Activated CD8-positive, alpha-beta memory T cell treated with anti-CD3 and anti-CD28 coated beads for 36 hours (primary cell): Measurements from ENCODE around the gene GASK1A. TPM values are rescaled to one million over a fixed set of nuclear protein-coding genes. Genes with fewer than 3 reads are reported as not detected.
"Not testable (repeated sequence)": the region's sequence is repeated elsewhere in the genome, so short reads cannot be mapped to it uniquely, and the experiment has no call there.

Experiments
- CTCF ChIA-PET: fragments of 350-600 bp; sonication (Branson Sonifier 250); formaldehyde crosslinking; loops from one replicate; lab custom pipeline; 2021; ENCODE audit warnings: antibody characterized with exemption; lab: Charles Lee
- POLR2A ChIA-PET: fragments of 350-600 bp; sonication (Branson Sonifier 250); formaldehyde crosslinking; loops from one replicate; lab custom pipeline; 2021; ENCODE audit warnings: antibody characterized with exemption; lab: Charles Lee
- total RNA-seq, 2 experiments: library from RNA; stranded (reverse); gene quantifications; one replicate each; pipeline ENCODE4 v1.2.3, GENCODE V29; 2021

Gene GASK1A
- total RNA-seq, 2 experiments from 2014 or later = not detected

DNA sequence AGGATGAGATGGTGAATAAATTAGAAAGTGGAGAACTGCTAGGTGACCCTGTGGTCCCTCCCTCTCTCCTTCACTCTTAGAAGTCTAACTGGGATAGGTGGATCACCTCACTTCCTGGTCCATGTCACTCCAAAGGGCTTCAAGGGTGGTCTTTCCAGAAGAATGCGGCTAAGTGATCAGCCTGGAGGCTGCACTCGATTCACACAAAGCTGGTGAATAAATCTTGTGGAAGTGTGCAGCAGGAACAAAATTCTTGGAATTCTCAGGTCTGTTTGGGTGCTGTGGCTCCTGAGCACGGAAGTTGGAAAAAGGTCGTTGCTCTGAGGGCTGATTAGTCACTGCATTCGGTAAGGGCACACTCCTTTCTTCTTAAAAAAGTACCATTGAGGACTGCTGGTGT lies 46.3 kb downstream of the GASK1A start:
- CTCF ChIA-PET = no interaction called here
- POLR2A ChIA-PET = no interaction called here

DNA sequence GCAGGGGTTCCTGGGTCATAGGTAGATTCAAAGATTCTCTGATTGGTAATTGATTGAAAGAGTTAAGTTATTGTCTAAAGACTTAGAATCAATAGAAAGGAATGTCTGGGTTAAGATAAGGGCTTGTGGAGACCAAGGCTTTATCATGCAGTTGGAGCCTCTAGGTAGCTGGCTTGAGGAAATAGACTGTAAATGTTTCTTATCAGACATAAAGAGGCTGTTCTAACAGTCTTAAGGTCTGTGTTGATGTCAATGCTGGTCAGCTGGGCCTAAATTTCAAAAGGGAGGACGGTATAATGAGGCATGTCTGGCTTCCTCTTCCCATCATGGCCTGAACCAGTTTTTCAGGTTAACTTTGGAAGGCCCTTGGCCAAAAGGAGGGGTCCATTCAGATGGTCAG lies 48.9 kb downstream of the GASK1A start:
- ChIA-PET POLR2A (no interaction called here), CTCF (no interaction called here)

DNA sequence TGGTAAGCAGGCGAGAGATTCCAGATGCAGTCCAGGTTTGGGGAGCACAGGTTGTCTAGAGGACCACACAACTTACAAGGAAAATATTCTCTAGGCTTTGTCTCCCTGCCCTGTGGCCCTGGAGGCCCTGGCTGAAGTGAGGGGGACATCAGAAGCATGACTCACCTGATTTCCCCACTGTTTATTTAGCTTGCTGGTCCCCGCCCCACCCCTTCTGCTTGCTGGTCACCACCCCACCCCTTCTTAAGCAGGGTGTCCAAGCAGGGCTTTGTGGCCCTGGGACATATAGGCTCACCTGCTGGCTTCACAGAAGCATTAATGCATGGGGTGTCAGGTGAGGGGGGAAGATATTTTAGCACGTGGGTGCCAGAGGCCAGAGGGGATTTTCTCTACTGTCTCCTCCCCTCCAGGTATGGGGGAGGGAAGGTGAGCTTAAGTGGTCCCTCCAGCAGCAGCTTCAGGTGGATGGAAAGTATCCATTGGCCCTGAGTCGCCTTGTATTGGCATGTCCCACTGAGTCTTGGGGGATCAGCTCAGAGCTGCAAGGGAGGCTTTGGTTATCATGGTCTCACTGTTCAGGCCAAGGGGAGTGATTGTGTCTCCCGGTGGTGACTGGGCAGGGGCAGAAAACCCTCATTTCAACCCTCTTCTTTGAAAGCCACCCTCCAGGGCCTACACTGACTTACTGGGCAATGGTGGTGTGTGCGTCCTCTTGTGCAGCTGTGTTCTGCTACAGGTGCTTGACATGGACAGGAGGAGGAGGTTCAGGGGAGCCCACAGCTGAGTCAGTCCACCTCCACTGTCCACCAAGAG lies 49.8 kb downstream of the GASK1A start:
- POLR2A ChIA-PET = no interaction called here

DNA sequence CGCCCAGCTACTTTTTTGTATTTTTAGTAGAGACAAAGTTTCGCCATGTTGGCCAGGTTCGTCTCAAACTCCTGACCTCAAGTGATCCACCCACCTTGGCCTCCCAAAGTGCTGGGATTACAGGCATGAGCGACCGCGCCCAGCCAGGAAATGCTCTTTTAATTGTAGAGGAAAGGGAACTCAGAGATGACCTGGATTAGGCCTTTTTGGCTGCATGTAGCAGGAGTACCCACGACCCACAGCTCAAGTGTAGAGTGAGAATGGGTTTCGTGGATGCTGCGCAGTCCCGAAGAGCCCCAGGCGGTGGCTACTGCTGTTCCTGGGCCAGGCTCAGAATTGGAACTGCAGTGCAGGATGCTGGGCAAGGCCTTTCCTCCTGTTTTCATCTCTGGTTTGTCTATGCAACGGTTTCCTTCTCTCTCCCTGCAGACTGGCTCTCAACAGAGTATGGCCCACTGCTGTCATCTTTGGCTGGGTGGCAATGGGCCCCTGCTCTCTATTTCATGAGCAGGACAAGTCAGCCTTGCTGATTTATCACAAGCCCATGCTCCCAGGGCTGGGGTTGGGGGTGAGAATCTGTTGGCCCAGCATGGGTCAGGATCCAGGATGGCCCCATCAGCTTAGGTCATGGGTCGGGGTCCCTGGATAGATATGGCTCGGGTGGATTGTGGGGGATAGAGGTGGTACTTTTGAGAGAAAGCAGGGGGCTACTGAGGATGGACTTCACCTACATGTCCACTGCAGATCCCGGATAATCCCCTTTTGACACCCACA lies 51.2 kb downstream of the GASK1A start:
- ChIA-PET POLR2A (no interaction called here), CTCF (no interaction called here)

More for the DNA sequence above, 49.8 kb downstream of the GASK1A start:
- CTCF ChIA-PET = interaction anchor here (0.6 kb wide), 1 partner anchor 218 kb away, joined by 3 read pairs; no protein-coding TSS in a partner anchor

DNA sequence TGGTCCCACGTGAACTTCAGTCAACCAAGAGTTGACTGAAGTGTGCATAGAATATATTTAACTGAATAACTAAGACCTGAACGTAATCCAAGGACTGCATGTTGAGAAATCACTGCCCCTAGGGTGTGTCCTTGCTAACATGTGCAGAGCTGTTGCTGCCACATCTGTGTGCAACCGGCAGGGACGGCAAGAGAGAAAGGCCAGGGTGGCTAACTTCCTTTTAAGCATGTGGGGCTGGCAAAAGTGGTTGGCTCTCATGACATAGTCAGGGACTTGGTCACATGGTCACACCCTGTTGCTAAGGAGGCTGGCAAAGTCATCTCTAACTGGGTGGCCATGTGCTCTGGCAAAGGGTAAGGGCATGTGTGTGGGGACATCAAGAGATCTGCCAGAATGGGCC lies 52.4 kb downstream of the GASK1A start:
- CTCF ChIA-PET = no interaction called here
- POLR2A ChIA-PET = no interaction called here

DNA sequence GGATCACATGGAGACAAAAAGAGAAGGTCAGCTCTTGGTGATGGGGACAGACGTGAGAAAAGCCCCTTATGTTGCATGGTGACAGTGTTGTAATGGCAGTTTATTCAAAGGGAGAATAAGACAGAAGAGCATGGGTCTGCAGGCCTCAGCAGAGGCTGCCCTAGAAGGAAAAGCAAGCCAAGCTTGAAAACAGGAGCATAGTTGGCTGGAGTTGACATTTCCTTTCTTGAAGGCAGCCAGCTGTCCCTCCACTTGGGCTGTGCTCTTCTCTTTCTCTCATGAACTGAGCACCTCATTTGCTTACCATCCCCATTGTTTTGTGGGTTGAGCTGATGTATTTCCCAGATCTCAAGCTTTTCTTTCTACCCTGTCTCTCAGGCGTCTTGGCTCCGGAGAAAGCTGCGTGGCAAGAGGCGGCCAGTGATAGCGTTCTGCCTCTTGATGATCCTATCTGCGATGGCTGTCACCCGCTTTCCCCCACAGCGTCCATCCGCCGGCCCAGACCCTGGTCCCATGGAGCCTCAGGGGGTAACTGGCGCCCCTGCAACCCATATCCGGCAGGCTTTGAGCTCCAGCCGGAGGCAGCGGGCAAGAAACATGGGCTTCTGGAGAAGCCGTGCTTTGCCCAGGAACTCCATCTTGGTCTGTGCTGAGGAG lies 52.9 kb downstream of the GASK1A start:
- ChIA-PET POLR2A (no interaction called here), CTCF (no interaction called here)

DNA sequence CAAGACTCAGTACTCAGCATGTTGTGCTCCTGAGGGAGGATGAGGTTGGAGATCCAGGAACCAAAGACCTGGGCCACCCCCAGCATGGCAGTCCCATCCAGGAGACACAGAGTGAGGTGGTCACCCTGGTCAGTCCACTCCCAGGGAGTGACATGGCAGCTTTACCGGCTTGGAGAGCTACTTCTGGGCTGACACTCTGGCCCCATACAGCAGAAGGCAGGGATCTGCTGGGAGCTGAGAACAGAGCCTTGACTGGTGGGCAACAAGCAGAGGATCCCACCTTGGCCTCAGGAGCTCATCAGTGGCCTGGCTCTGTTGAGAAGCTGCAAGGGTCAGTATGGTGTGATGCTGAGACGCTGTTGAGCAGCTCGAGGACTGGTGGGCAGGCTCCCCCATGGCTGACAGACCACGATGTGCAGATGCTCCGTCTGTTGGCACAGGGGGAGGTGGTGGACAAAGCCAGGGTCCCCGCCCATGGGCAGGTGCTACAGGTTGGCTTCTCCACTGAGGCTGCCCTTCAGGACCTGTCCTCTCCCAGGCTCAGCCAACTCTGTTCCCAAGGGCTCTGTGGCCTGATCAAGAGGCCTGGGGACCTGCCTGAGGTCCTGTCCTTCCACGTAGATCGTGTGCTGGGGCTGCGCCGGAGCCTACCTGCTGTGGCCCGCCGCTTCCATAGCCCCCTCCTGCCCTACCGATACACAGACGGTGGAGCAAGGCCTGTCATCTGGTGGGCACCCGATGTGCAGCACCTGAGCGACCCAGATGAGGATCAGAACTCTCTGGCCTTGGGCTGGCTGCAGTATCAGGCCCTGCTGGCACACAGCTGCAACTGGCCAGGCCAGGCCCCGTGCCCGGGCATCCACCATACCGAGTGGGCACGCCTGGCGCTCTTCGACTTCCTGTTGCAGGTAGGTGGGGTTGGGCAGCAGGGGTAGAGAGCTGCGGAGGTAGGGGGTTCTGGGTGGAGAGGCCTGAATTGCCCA lies 53.8 kb downstream of the GASK1A start:
- CTCF ChIA-PET = no interaction called here
- POLR2A ChIA-PET = no interaction called here

DNA sequence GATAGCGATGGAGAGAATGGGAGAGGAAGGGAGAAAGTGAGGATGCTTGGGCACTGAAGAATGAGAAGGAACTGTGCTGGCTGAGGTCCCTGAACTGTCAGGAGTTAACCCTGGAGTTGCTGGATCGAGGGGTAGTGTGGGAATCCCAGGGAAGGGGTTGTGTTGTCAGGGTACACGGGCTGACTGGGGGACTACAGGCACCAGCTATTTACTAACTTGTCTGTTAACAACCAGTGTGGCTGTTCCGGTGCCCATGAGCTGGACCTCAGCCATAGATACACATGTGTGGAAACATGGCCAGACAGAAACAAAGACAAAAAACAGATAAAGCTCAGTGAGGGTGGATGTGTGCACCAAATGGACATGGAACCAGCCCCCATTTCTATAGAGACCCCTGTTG lies 55.1 kb downstream of the GASK1A start:
- CTCF ChIA-PET = no interaction called here
- POLR2A ChIA-PET = no interaction called here

DNA sequence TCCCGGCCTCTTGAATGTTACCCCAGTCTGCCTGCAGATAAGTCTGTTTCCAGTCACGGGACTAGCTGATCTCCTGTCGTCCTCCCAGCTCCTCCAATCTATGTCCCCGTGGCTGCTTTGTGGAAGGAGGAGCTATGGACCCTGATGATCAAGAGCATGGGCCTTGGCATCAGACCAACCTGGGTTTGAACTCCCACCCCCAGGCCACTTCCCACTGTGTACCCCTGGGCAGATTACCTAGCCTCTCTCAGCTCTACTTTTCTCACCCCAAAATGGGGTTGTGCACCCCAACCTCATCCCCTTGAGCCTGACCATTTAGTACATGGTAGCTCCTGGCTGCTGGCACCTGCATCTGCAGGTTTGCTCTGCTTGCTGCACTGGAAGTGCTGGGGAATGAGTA lies 55.8 kb downstream of the GASK1A start:
- POLR2A ChIA-PET = no interaction called here
- CTCF ChIA-PET = no interaction called here

DNA sequence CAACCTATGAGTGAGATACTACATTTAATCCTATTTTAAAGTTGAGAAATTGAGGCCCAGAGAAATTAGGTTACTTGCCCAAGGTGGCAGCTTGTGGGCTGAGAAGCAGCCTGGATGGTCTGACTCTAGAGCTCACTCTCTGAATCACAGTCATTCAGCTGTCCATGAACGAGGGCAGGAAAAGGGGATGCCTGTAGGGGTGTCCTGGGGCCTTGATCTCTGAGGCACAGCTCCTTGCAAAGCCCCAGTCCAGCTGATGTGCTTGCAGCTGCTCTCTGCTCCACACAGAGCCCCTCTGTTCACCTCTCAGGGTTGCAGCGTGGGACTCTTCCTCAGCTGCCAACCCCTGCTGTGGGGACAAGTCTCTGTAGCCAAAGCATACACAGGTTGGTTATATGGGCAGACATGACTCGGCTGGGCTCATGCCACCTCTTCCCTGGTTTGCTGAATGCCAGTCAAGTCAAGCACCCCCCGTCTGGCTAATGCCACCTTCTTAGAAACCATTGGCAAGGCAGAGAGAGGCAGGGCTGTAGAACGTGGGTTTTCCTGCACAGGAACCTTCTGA lies 56.8 kb downstream of the GASK1A start:
- ChIA-PET POLR2A (no interaction called here), CTCF (no interaction called here)

DNA sequence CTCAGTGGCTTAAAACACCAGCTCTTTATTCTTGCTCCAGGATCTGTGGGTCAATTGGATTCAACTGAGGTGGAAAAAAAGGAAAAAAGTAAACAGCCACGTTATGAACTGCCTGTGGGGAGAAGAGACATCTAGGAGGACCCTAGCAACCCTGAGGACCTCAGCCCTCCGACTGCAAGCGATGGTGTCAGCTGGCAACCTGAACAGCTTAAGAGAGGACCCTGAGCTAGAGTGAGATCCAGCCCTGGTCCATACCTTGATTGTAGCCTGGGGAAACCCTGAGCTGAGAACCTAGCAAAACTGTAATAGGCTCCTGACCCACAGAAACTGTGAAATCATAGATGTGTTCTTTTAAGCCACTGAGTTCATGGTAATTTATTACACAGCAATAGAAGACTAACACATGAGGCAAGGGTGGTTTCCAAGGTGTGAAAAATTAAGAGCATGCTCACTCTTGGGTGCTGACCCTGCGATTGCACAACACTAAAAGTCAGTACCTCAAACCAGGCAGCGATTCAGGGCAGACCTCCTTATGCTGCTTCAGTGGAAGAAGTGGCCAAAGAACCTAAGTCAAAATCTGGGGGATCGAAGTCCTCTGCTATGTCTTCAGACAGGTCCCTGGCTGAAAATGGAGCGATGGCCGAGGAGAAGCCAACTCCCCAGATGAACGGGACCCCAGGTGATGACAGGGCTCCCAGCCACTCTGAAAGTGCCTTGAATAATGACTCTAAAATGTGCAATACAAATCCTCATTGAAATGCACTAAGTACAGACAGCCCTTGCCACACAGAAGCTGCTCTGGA lies 57.7 kb downstream of the GASK1A start:
- ChIA-PET CTCF (interaction anchor here (0.6 kb wide), 1 partner anchor 446 kb away, joined by 3 read pairs; no protein-coding TSS in a partner anchor), POLR2A (no interaction called here)

DNA sequence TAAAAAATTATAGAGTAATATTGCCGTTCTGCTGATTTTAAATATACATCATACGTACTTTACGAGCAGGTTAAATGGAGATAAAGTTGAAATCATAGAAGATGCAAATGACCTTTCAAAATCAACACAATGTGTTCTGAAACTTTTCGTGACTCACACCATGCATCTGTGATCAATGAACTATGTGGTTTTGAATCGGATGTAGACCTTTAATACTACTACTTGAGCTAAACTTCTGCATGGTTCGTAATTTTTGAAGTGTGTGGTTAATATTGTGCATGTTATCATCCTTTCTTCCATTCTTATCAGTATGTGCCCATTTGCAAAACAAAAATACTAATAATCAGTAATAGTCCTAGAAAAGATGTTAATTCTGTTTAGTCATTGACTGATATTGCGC lies 58.9 kb downstream of the GASK1A start:
- ChIA-PET CTCF (no interaction called here), POLR2A (no interaction called here)

DNA sequence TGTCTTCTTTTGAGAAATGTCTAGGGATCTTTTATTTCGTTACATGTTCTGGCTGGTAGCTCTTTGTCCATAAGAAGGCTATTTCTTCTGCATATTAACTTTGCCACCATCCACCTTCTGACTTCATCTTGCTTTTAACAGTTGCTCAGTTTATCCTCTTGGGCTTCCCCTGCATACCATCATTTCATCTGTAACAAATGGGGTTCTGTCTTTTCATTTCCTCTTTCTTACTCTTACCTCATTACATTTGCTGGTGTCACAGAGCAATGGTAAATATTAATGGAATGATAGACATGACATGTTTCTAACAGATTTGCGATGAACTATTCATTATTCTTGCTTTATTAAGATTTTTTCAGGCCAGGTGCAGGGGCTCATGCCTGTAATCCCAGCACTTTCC lies 62.4 kb downstream of the GASK1A start:
- ChIA-PET POLR2A (no interaction called here), CTCF (no interaction called here)

DNA sequence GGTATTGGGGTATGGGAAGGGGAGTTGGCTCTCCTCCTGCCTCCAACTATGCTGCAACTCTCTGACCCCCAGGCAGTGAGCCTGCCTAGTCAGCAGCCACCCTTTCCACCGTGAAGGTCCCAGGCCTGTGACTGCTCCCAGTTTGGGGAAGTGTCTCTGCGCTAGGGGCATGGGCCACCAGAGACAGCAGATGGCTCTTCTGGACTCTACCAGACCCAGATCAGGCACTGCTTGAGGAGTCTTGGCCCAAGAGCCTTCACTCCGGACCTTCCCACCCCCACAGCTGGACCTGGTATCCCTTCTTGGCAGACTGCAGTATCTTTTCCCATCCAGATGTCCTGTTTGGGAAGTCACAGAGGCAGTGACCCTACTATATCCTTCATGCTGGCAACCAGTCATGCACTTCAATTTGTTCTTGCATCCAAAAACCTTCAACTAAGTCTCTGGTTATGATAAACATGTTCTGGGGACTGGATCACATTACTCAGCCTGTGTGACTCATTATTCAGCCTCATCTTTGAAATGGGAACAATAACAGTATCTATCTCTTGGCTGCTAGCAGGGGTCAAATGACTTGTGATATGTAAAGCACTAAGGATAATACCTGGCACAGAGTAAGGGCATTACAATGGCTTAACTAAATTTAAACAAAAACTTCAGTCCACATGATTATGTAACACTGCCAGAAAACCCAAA lies 64.1 kb downstream of the GASK1A start:
- ChIA-PET CTCF (no interaction called here), POLR2A (no interaction called here)

DNA sequence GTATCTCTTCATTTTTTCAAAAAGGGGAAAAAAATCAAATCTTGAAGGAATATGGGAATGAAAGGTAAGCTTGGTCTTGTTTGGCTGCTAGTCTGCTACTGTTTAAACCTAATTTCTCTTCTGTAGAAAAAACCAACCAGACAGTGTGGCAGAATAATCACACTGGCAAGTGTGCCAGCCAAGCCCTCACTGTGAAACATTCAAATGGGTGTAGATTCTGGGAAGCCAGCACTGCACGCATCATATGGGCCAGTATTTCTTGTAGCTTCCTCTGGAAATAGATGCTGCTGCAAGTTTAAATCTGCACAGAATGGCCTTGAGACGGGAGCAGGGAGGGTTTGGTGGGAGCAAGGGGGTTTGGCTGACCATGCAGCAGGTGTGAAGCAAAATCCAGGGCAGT lies 64.7 kb downstream of the GASK1A start:
- ChIA-PET CTCF (no interaction called here), POLR2A (no interaction called here)

DNA sequence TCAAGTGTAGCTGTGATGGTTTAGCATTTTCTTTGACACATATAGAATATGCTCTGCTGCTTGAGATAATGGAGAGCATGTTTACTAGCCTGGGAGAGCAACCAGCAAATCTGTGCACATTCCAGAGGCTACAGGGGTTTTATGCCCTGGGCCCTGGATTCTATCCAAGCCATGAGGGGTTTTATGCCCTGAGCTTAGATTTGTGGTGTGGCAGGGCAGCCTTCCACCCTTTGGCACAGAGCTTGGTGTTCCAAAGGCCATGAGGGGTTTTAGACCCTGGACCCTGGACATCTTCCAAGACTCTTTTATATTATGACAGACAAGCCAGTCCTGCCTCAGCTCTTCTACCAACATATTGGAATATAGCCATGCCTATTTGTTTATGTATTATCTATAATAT lies 66.0 kb downstream of the GASK1A start:
- POLR2A ChIA-PET, CTCF ChIA-PET: not testable (repeated sequence)

DNA sequence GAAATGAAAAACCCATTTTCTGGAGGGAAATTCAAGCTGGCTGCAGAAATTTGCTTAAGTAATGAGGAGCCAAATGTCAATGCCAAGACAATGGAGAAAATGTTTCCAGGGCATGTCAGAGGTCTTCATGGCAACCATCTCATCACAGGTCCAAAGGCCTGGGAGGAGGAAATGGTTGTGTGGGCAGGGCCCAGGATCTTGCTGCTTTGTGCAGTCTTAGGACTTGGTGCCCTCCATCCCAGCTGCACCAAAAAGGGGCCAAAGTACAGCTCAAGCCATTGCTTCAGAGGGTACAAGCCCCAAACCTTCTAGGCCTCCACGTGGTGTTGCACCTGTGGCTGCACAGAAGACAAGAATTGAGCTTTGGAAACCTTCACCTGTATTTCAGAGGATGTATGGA lies 67.5 kb downstream of the GASK1A start:
- CTCF ChIA-PET = no interaction called here
- POLR2A ChIA-PET = no interaction called here

DNA sequence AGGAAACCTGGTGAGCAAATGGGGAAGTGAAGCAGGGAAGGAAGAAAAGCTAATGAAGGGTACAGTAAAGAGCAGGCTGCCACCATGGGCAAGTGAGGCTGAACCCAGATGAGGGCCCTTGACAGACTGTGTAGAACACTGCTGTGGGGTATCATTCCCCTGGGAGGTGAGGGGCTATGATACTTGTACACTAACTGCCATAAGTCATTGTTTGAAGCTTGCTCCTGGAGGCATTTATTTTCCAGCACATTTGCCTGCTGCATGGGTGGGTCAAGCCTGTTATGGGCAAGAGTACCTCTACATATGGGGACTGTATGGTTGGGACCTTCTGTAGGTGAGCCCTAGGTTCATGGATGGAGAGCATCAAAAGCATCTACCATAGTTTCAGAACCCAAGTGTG lies 69.4 kb downstream of the GASK1A start:
- CTCF ChIA-PET = no interaction called here
- POLR2A ChIA-PET = no interaction called here
